HTR-8/SVneo (cell line): ENCODE measurements around the gene C21orf58.
"Not testable (repeated sequence)": the region's sequence is repeated elsewhere in the genome, so short reads cannot be mapped to it uniquely, and the experiment has no call there.

Source experiments
- DNase-seq: peaks from one replicate; pipeline ENCODE4 v3.0.0; 2011; ENCODE audit warnings: low spot score, mixed read lengths; ENCODE audit not compliant: insufficient read length
- FAIRE-seq: peaks from 2 replicates; lab custom pipeline; 2011; peaks lifted over from hg19 to GRCh38; lab: Jason Lieb, UNC

The C21orf58 gene

GRCh38 chr21:46323710-46324389 lies at the start of gene C21orf58, which contains the start of gene PCNT:
TSS of gene C21orf58 (minus strand) at chr21:46323870. CDS start at chr21:46322738, 1,132 bp downstream.
TSS of gene PCNT (plus strand) at chr21:46324156. CDS start at chr21:46324229, 73 bp downstream.
- peak; percentile 97 for DNase-seq
- FAIRE-seq = peak; percentile 95

- not testable (repeated sequence) for DNase-seq, FAIRE-seq
These were observed 49.3 kb upstream of the C21orf58 start for GRCh38 chr21:46372947-46373346.

DNA sequence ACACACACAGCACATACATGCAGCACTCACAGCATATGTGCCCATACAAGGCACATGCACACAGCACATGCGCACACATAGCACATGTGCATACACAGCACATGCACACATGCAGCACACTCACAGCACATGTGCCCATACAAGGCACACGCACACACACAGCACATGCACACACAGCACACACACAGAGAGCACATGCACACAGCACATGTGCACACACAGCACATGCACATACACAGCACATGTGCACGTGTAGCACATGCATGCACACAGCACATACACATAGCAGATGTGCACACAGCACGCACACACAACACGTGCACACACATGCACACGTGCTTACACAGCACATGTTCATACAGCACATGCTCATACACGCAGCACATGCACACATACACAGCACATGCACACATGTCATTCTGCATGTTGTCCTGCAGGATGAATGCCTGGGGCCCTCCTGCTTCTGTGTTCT lies 48.4 kb upstream of the C21orf58 start:
- FAIRE-seq (peak; percentile 99), DNase-seq (no peak)

GRCh38 chr21:46371204-46372013 lies 47.7 kb upstream of the C21orf58 start:
- no peak for DNase-seq
- no peak for FAIRE-seq

GRCh38 chr21:46369520-46370235 lies 46.0 kb upstream of the C21orf58 start:
- no peak for FAIRE-seq
- no peak for DNase-seq

DNA sequence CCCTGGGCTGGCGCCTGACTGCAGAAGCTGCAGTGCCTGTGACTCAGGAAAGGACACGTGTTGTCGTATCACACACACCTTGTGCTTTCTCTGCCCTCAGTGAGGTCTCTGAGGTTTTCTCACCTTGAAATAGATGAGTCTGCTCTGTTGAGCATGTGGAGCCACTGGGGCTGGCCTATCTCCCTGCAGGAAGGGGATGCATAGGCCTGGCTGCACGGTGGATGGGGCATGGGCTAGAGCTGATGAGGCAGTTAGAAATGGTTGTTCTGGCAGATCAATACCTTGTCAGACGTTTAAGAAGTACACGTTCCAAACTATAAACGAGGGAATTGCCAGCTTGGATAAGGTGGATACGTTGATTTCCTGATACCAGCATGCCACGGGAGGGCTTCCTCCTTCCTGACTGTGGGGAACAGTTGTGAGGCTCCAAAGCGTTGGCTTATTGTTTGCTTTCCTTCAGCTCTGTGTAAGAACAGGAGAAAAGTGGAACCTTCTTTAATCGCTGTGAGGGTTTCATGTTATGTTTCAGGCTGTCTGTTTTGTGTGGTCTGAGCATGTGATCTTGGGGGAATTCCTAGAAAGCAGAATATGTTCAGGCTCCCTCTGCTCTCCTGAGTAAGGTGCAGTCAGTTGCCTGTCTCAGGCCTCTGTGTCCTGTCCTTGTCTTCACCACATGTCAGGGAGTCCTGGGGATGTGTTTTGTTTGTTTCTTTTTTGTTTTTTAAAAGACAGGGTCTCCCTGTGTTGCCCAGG lies 45.0 kb upstream of the C21orf58 start:
- no peak for DNase-seq
- FAIRE-seq = no peak

- FAIRE-seq (no peak), DNase-seq (no peak)
These were observed 43.3 kb upstream of the C21orf58 start for GRCh38 chr21:46366966-46367365.

- no peak for FAIRE-seq
- DNase-seq = no peak
These were observed 42.9 kb upstream of the C21orf58 start for GRCh38 chr21:46366561-46366960.

- DNase-seq (no peak), FAIRE-seq (no peak)
These were observed 42.4 kb upstream of the C21orf58 start for GRCh38 chr21:46366091-46366490.

DNA sequence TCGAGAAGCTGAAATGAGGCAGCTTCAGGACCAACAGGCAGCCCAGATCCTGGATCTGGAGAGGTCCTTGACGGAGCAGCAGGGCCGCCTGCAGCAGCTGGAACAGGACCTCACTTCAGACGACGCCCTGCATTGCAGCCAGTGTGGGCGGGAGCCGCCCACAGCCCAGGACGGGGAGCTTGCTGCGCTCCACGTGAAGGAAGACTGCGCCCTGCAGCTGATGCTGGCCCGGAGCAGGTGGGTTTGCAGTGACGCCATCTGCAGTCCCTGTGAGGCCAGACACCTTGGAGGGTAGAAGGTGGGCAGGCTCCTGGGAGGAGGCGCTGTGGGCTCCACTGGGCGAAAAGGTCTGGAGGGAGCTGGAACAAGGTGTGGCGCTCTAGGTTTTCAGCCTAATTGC lies 40.0 kb upstream of the C21orf58 start:
- FAIRE-seq = no peak
- no peak for DNase-seq

- no peak for FAIRE-seq
These were observed 39.3 kb upstream of the C21orf58 start for GRCh38 chr21:46362946-46363345.

DNA sequence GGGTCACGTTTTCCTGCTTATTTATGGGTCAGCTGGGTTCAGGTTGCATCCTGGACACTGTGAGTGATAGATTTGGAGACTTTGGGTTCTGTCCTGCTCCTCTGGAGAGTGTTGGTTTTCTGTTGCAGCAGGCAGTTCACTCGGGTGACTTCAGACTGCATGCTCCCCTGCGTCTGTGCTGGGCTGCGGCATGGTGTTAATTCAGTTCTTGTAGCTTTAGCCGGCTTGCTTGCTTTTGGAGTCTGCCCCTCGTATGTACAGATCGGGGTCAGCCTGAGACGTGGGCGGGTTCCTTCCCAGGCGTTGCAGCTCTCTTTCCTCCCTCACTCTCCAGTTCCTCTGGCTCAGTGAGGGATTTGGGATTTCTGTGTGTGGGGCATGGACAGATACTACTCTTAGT lies 38.3 kb upstream of the C21orf58 start:
- FAIRE-seq = no peak
- no peak for DNase-seq

More at GRCh38 chr21:46362946-46363345, 39.3 kb upstream of the C21orf58 start:
- no peak for DNase-seq

DNA sequence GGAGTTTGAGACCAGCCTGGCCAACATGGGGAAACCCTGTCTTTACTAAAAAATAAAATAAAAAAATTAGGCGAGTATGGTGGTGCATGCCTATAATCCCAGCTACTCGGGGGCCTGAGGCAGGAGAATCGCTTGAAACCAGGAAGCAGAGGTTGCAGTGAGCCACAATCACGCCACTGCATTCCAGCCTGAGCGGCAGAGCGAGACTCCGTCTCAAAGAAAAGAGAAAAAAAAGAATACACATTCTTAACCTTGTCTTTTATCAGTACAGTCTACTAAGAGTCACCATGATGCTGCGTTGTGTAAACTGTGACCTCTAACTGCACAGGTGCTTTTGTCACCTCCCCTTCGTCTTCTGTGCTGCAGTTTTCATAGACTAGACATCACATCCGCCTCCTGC lies 37.5 kb upstream of the C21orf58 start:
- DNase-seq (no peak), FAIRE-seq (no peak)

GRCh38 chr21:46357684-46358425 lies 34.2 kb upstream of the C21orf58 start:
- FAIRE-seq = peak; percentile 33
- DNase-seq = no peak

GRCh38 chr21:46357335-46357604 lies 33.6 kb upstream of the C21orf58 start:
- FAIRE-seq = no peak
- DNase-seq = no peak

- DNase-seq = no peak
- no peak for FAIRE-seq
These were observed 33.0 kb upstream of the C21orf58 start for GRCh38 chr21:46356494-46357334.

GRCh38 chr21:46356005-46356338 lies 32.3 kb upstream of the C21orf58 start:
- no peak for FAIRE-seq
- DNase-seq = no peak

DNA sequence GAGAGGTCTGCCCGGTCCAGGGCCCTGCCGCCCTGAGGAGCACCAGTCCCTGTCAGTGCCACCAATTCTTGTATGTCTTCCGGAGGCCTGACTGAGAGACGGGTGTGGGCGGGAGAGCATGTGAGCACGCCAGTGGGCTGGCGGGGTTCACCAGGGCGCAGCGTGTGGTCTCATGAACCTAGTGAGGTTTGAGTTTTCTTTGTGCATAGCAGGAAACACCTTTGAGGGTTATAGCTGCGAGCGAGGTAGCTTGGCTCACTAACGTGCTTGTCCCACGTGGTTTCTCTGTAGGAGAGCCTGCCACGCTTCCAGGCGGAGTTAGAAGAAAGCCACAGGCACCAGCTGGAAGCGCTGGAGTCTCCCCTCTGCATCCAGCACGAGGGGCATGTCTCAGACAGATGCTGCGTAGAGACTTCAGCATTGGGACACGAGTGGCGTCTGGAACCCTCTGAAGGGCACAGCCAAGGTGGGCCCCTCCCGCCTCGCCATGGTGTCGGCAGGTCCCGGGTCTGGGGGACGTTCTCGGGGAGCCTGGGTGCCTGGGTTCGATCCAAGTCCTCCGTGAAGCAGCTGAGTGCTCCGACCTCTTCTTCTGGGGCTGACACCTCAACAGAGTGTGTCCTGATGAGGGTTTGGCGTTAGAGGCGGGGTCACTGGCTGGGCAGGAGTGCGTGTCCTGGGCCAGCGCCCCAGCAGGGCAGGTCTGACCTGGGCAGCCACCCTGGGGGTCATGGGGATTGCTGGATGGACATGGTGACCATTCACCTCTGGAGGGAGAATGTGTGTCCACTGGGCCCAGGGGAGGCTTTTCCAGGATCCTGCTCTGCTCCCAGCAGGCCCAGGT lies 31.7 kb upstream of the C21orf58 start:
- DNase-seq = no peak
- no peak for FAIRE-seq
